OCI-M1 (cell line): Measurements from ENCODE around the gene MCCD1.

Experiments
- DNase-seq: peaks from one replicate; lab custom pipeline; 2025; lab: John Stamatoyannopoulos, UW

Gene MCCD1

DNA sequence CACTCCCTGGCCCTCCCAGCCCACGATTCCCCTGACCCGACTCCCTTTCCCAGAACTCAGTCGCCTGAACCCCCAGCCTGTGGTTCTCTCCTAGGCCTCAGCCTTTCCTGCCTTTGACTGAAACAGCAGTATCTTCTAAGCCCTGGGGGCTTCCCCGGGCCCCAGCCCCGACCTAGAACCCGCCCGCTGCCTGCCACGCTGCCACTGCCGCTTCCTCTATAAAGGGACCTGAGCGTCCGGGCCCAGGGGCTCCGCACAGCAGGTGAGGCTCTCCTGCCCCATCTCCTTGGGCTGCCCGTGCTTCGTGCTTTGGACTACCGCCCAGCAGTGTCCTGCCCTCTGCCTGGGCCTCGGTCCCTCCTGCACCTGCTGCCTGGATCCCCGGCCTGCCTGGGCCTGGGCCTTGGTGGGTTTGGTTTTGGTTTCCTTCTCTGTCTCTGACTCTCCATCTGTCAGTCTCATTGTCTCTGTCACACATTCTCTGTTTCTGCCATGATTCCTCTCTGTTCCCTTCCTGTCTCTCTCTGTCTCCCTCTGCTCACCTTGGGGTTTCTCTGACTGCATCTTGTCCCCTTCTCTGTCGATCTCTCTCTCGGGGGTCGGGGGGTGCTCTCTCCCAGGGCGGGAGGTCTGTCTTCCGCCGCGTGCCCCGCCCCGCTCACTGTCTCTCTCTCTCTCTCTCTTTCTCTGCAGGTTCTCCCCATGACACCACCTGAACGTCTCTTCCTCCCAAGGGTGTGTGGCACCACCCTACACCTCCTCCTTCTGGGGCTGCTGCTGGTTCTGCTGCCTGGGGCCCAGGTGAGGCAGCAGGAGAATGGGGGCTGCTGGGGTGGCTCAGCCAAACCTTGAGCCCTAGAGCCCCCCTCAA, 43.5 kb downstream of the MCCD1 start, which contains the start of gene LTA:
LTA (plus strand) TSS at position 249 of the 871 bp plus-strand sequence; CDS start at position 703, 454 bp downstream.
- DNase-seq = no peak

- no peak for DNase-seq
Observed at GRCh38 chr6:31573239-31574105, 44.7 kb downstream of the MCCD1 start.

DNA sequence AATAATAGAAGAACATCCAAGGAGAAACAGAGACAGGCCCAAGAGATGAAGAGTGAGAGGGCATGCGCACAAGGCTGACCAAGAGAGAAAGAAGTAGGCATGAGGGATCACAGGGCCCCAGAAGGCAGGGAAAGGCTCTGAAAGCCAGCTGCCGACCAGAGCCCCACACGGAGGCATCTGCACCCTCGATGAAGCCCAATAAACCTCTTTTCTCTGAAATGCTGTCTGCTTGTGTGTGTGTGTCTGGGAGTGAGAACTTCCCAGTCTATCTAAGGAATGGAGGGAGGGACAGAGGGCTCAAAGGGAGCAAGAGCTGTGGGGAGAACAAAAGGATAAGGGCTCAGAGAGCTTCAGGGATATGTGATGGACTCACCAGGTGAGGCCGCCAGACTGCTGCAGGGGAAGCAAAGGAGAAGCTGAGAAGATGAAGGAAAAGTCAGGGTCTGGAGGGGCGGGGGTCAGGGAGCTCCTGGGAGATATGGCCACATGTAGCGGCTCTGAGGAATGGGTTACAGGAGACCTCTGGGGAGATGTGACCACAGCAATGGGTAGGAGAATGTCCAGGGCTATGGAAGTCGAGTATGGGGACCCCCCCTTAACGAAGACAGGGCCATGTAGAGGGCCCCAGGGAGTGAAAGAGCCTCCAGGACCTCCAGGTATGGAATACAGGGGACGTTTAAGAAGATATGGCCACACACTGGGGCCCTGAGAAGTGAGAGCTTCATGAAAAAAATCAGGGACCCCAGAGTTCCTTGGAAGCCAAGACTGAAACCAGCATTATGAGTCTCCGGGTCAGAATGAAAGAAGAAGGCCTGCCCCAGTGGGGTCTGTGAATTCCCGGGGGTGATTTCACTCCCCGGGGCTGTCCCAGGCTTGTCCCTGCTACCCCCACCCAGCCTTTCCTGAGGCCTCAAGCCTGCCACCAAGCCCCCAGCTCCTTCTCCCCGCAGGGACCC, 45.6 kb downstream of the MCCD1 start:
- no peak for DNase-seq

DNA sequence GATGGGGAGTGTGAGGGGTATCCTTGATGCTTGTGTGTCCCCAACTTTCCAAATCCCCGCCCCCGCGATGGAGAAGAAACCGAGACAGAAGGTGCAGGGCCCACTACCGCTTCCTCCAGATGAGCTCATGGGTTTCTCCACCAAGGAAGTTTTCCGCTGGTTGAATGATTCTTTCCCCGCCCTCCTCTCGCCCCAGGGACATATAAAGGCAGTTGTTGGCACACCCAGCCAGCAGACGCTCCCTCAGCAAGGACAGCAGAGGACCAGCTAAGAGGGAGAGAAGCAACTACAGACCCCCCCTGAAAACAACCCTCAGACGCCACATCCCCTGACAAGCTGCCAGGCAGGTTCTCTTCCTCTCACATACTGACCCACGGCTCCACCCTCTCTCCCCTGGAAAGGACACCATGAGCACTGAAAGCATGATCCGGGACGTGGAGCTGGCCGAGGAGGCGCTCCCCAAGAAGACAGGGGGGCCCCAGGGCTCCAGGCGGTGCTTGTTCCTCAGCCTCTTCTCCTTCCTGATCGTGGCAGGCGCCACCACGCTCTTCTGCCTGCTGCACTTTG, 46.7 kb downstream of the MCCD1 start, which contains the start of gene TNF:
TNF (plus strand) TSS at position 231 of the 567 bp plus-strand sequence; CDS start at position 408, 177 bp downstream.
- no peak for DNase-seq

DNA sequence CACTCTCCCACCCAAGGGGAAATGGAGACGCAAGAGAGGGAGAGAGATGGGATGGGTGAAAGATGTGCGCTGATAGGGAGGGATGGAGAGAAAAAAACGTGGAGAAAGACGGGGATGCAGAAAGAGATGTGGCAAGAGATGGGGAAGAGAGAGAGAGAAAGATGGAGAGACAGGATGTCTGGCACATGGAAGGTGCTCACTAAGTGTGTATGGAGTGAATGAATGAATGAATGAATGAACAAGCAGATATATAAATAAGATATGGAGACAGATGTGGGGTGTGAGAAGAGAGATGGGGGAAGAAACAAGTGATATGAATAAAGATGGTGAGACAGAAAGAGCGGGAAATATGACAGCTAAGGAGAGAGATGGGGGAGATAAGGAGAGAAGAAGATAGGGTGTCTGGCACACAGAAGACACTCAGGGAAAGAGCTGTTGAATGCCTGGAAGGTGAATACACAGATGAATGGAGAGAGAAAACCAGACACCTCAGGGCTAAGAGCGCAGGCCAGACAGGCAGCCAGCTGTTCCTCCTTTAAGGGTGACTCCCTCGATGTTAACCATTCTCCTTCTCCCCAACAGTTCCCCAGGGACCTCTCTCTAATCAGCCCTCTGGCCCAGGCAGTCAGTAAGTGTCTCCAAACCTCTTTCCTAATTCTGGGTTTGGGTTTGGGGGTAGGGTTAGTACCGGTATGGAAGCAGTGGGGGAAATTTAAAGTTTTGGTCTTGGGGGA, 47.4 kb downstream of the MCCD1 start:
- DNase-seq = no peak

- DNase-seq = no peak
Observed at GRCh38 chr6:31576897-31577578, 48.3 kb downstream of the MCCD1 start.

DNA sequence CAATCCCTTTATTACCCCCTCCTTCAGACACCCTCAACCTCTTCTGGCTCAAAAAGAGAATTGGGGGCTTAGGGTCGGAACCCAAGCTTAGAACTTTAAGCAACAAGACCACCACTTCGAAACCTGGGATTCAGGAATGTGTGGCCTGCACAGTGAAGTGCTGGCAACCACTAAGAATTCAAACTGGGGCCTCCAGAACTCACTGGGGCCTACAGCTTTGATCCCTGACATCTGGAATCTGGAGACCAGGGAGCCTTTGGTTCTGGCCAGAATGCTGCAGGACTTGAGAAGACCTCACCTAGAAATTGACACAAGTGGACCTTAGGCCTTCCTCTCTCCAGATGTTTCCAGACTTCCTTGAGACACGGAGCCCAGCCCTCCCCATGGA, 48.8 kb downstream of the MCCD1 start:
- no peak for DNase-seq

DNA sequence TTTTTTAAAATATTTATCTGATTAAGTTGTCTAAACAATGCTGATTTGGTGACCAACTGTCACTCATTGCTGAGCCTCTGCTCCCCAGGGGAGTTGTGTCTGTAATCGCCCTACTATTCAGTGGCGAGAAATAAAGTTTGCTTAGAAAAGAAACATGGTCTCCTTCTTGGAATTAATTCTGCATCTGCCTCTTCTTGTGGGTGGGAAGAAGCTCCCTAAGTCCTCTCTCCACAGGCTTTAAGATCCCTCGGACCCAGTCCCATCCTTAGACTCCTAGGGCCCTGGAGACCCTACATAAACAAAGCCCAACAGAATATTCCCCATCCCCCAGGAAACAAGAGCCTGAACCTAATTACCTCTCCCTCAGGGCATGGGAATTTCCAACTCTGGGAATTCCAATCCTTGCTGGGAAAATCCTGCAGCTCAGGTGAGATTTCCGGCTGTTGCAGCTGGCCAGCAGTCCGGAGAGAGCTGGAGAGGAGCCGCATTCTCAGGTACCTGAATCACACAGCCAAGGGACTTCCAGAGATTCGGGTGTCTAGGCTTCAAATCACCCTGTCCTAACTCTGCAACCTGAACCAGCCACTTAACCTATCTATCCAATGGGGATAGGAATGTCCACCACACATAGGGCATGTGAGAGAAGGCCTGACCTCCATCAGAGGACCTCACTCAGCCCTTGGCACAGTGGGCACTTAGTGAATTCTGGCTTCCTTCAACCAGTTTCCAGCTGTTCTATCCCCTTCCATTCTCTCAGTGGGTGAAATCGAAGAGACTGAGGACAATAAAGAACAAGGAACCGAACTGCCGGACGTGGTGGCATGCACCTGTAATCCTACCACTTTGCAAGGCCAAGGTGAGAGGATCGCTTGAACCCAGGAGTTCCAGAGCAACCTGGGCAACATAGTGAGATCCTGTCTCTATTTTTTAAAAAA, 49.7 kb downstream of the MCCD1 start:
- DNase-seq = no peak

GRCh38 chr6:31579119-31579505, 50.4 kb downstream of the MCCD1 start:
- DNase-seq = no peak
